ENCODE data around the gene GNAT1. TPM values are rescaled to one million over a fixed set of nuclear protein-coding genes. Genes with fewer than 3 reads are reported as not detected.
"Not testable (repeated sequence)": the region's sequence is repeated elsewhere in the genome, so short reads cannot be mapped to it uniquely, and the experiment has no call there.

Gene GNAT1
- total and polyA plus RNA-seq, 9 donors: not detected

GRCh38 chr3:50207359-50208042, 16.1 kb downstream of the GNAT1 start:
- 96 to 97% (median 96%) methylated on average over 17 of the region's 17 CpGs for WGBS, 3 donors
- intact Hi-C loops (cut with DNase I): no loop called here
- Histone ChIP-seq H3K9me3 (no peaks in the 10 kb centered on the region), H3K27me3 (no peaks in the 10 kb centered on the region), H3K4me1 (ENCODE audit: insufficient read depth) (peaks cover 7% of the 10 kb centered on the region), H3K27ac (no peak overlapping the region), H3K4me3 (no peak overlapping the region), H3K36me3 (no peaks in the 10 kb centered on the region)
- no peak for DNase-seq
- TF ChIP-seq POLR2A (IDR thresholded peaks at IDR 0.05): no peak
- no peak for TF ChIP-seq EP300 (IDR thresholded peaks at IDR 0.05)
- TF ChIP-seq, protein P1, sequence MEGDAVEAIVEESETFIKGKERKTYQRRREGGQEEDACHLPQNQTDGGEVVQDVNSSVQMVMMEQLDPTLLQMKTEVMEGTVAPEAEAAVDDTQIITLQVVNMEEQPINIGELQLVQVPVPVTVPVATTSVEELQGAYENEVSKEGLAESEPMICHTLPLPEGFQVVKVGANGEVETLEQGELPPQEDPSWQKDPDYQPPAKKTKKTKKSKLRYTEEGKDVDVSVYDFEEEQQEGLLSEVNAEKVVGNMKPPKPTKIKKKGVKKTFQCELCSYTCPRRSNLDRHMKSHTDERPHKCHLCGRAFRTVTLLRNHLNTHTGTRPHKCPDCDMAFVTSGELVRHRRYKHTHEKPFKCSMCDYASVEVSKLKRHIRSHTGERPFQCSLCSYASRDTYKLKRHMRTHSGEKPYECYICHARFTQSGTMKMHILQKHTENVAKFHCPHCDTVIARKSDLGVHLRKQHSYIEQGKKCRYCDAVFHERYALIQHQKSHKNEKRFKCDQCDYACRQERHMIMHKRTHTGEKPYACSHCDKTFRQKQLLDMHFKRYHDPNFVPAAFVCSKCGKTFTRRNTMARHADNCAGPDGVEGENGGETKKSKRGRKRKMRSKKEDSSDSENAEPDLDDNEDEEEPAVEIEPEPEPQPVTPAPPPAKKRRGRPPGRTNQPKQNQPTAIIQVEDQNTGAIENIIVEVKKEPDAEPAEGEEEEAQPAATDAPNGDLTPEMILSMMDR (IDR thresholded peaks at IDR 0.05): no peak

GRCh38 chr3:50208677-50209344, 17.4 kb downstream of the GNAT1 start:
- H3K27ac ChIP-seq: peak overlapping the region in 1 of 2 donors; percentile 13
- no peaks in the 10 kb centered on the region for H3K27me3 ChIP-seq
- peaks cover 7% of the 10 kb centered on the region for H3K4me1 ChIP-seq (ENCODE audit: insufficient read depth)
- TF ChIP-seq EP300 (IDR thresholded peaks at IDR 0.05): no peak
- no peaks in the 10 kb centered on the region for H3K36me3 ChIP-seq
- peak in 2 of 5 donors; percentile 53 to 63 for DNase-seq
- intact Hi-C loops (cut with DNase I): no loop called here
- H3K9me3 ChIP-seq: no peaks in the 10 kb centered on the region
- 19 to 47% (median 30%) methylated on average over 14 of the region's 14 CpGs for WGBS, 3 donors
- no peak overlapping the region for H3K4me3 ChIP-seq

GRCh38 chr3:50210176-50210509, 18.7 kb downstream of the GNAT1 start:
- intact Hi-C loops (cut with DNase I): no loop called here
- no peaks in the 10 kb centered on the region for H3K9me3 ChIP-seq
- TF ChIP-seq, protein P1 (IDR thresholded peaks at IDR 0.05): no peak
- TF ChIP-seq POLR2A (IDR thresholded peaks at IDR 0.05): no peak
- TF ChIP-seq EP300 (IDR thresholded peaks at IDR 0.05): no peak
- no peaks in the 10 kb centered on the region for H3K36me3 ChIP-seq
- no peak overlapping the region for H3K4me3 ChIP-seq
- no peaks in the 10 kb centered on the region for H3K27me3 ChIP-seq
- no peak overlapping the region for H3K27ac ChIP-seq
- WGBS, 3 donors: 91 to 92% (median 91%) methylated on average over 5 of the region's 5 CpGs
- no peak for DNase-seq
- H3K4me1 ChIP-seq (ENCODE audit: insufficient read depth): peaks cover 7% of the 10 kb centered on the region

GRCh38 chr3:50210510-50211367, 19.3 kb downstream of the GNAT1 start:
- Histone ChIP-seq H3K27ac (no peak overlapping the region), H3K9me3 (no peaks in the 10 kb centered on the region), H3K4me1 (ENCODE audit: insufficient read depth) (peaks cover 7% of the 10 kb centered on the region), H3K27me3 (no peaks in the 10 kb centered on the region), H3K36me3 (no peaks in the 10 kb centered on the region), H3K4me3 (no peak overlapping the region)
- DNase-seq: no peak
- 86 to 91% (median 90%) methylated on average over 13 of the region's 13 CpGs for WGBS, 3 donors
- TF ChIP-seq POLR2A (IDR thresholded peaks at IDR 0.05): no peak
- intact Hi-C loops (cut with DNase I): no loop called here

DNA sequence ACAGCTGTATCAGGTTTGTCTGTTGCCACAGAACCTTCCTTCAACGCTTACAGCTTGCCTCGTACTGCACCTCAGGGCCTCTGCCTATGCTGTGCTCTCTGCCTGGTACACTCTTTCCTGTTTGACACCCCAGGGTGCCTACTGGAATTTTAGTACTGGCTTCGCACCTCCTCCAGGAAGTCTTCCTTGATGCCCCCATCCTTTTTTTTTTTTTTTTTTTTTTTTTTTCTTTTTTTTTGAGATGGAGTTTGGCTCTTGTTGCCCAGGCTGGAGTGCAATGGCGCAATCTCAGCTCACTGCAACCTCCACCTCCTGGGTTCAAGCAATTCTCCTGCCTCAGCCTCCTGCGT, 19.9 kb downstream of the GNAT1 start:
- 95 to 97% (median 96%) methylated on average over 5 of the region's 5 CpGs for WGBS, 3 donors
- H3K4me3 ChIP-seq; H3K4me1 ChIP-seq (ENCODE audit: insufficient read depth); H3K27ac ChIP-seq; intact Hi-C loops (cut with DNase I); H3K27me3 ChIP-seq; DNase-seq; H3K36me3 ChIP-seq; H3K9me3 ChIP-seq: not testable (repeated sequence)

Data from ovary (tissue), 9 donors.